Stimulated activated CD4-positive, alpha-beta T cell treated with anti-CD3 and anti-CD28 coated beads, Interleukin-2, amount 100 ng/mL, for 4 hours (primary cell): ENCODE data around the gene SLC45A2.
"Not testable (repeated sequence)": the region's sequence is repeated elsewhere in the genome, so short reads cannot be mapped to it uniquely, and the experiment has no call there.

Experiments
- DNase-seq: peaks from one replicate; pipeline ENCODE4 v3.0.0-alpha.2; 2020; ENCODE audit warnings: low read depth

SLC45A2 gene

DNA sequence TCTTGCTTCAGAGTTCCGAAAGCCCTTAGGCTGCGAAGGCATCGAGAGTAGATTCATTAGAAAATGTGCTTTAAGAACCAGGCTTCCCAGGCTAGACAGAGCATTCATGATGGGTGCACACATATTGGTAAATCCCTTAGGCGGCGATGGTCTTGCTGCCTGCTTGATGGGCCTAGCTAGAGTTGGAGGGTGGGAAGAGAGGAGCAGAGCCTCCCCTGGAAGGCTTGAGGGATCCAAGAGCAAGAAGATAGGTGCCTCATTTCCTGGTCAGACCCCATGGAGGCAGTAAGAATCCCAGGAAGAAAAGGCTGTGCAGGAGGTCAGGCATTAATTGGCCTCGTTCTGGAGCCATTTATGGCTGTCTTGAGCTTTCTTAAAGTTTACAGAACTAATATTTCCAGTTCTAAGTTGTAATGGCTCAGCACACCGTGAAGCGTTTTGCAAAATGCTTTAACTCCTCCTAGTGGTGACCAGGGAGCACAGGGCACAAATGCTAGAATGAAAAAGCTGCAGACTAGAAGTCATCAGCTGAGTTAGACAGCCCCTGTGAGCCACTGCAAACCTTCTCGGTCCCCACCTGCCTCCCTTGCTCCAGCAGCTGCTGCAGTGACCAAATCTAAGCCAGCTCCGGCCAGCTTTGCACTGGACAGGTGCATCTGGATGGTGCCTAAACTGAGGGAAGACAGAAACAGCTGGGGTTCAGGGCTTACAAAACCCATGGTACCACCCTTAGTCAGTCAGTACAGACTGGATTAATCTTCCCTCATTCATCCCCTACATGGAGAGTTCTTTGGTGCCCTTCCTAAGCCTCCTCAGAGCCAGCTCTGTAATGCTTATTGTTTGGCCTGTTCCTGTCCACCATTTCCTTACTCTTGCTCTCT lies 14.7 kb downstream of the SLC45A2 start:
- DNase-seq: no peak

- no peak for DNase-seq
Observed at GRCh38 chr5:33968211-33969005, 16.1 kb downstream of the SLC45A2 start.

GRCh38 chr5:33966805-33967204 lies 17.7 kb downstream of the SLC45A2 start:
- no peak for DNase-seq

DNA sequence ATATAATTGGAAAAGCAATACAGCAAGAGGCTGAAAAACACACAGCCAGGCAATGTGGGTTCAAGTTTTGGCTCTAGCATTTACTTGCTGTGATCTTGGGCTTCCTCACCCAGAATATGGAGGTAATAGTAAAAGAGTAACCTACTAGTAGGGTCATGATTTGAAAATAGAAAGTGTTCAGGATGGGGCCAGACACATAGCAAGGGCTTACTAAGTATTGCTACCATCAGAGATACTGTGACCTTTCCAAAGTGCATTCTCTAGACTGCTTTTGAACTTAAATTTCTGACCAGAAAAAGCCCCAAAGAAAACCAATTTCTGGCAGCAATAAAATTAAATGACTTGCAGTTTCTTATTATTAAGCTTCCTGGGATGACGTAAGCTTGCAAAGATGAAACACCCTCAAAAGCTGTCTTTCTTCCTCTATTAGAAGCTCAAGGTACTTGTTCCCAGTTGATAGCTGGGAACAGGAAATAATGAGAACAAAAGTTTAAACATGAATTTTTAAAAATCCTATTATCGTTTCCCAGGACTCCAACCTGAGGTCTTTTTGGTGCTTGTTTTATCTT lies 20.3 kb downstream of the SLC45A2 start:
- DNase-seq: no peak

GRCh38 chr5:33958176-33958575 lies 26.3 kb downstream of the SLC45A2 start:
- no peak for DNase-seq

DNA sequence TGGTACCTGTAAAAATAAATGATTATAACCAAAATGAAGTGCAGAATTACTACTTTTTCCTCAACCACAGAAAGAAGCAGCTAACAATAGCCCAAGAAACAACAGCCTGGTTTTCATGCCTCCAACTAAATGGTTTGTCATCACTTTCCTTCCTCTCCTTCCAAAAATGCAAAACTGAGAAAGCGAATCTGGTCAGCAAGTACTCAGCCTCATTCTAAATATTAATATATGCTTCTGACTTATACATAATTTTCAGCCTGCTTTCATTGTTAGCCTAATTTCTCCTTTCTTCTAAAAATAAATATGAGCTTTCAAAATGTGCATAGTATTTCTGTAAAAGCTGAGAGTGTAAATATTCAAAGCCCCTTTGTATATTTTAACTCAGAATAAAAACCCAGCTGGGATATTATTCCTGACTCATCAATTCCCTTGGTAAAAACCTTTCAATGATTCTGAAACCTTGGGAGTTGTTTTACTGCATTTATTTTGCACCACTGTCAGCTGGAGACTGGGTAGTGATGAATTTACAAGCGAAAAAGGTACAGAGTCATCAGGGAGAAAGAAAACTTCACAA lies 26.8 kb downstream of the SLC45A2 start:
- DNase-seq: no peak

DNA sequence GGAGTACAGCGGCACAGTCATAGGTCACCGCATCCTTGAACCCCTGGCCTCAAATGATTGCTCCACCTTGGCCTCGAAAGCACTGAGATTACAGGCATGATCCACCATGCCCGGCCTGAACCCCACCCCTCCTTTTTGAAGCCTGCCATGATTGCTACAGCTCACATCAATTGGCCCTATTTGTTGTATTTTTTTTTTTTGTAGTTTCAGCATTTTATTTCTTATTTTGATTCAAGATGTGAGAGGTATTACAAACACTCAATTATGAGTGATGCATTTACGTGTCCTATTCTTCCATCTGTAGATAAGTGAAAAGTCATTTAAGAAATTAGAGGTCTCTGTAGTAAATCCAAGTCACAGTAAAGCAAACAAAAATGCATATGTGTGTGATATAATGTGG lies 32.3 kb downstream of the SLC45A2 start:
- not testable (repeated sequence) for DNase-seq

DNA sequence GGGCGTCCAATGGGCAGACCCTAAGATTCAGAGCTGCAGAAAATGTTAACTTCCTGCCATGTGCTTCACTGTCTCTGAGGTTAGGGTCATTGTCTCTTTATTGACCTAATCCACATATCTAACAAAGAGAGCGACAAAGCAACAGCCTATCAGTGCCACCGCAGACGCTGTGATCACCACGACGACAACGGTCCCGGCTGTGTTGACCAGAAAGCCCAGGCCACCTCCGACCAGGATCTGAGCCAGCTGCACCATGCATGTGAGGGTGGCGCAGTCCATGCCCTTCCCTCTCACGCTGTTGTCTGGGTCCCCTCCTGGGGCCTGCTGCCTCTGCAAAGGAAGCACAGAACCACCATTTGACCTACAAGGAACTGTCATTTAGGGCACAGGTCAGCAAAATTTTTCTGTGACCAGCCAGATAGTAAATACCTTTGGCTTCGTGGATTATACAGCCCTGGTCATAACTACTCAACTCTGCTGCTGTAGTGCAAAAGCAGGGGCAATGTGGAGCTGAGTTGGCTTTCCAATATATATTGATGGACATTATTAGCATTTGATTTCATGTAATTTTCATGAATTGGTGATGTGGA lies 39.9 kb downstream of the SLC45A2 start:
- no peak for DNase-seq

- DNase-seq: no peak
Observed at GRCh38 chr5:33941090-33941489, 43.4 kb downstream of the SLC45A2 start.

GRCh38 chr5:33939556-33940262 lies 44.8 kb downstream of the SLC45A2 start:
- no peak for DNase-seq

DNA sequence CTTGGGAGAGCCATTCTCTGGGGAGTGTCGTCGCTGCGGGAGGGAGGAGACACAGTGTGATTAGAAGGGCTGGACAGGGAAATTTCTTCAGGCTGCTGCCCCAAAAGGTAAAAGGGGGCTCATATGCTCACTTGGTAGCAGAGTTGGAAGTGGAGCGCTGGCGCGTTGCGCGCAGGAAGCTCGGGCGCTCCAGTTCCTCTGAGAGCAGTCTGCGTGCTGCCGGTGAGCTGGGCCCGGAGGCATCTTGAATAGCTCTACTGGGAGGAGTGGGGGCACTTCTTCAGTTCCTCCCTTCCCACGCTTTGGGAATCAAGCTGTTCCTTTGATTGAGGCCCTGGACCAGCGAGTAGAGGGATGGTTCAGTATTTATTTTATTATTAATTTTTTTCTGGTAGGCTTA lies 45.6 kb downstream of the SLC45A2 start:
- no peak for DNase-seq

DNA sequence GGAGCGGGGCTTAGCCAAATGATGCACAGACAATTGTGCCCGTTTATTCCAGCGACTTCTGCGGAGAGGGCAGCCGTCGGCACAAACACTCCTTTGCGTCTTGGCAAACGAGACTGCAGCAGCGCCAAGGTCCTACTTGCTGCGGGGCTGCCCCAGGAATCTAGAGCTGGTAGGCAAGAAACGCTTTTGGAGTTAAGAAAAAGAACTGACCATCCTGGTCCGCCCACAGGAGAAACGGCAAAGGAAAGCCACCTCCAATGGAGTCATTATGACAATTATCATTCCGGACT lies 46.0 kb downstream of the SLC45A2 start:
- no peak for DNase-seq

- DNase-seq: no peak
Observed at GRCh38 chr5:33937707-33938506, 46.6 kb downstream of the SLC45A2 start.

- DNase-seq: no peak
Observed at GRCh38 chr5:33937017-33937706, 47.3 kb downstream of the SLC45A2 start.

GRCh38 chr5:33936381-33937016 lies 48.0 kb downstream of the SLC45A2 start, which contains the start of gene RXFP3:
Gene RXFP3 (plus strand): TSS chr5:33936386. CDS start chr5:33936741, 355 bp downstream.
- DNase-seq: no peak

DNA sequence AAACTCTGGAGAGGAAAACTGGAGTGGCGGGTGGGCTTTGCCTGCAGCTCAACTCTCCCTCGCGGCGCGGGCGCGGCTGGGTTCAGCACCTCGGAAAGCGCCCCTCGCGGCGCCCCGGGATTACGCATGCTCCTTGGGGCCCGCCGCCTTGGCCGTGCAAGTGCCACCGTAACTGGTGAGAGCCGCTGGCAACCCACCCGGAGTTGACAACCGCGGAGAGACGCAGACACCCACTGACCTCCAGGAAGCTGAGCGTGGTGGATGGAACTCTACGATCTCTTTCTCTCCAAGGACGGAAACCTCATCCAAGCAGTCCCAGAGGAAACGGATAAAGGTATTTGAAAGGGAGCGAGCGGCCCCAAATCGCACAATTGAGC lies 48.5 kb downstream of the SLC45A2 start:
- no peak for DNase-seq

GRCh38 chr5:33934176-33934575 lies 50.3 kb downstream of the SLC45A2 start:
- no peak for DNase-seq

DNA sequence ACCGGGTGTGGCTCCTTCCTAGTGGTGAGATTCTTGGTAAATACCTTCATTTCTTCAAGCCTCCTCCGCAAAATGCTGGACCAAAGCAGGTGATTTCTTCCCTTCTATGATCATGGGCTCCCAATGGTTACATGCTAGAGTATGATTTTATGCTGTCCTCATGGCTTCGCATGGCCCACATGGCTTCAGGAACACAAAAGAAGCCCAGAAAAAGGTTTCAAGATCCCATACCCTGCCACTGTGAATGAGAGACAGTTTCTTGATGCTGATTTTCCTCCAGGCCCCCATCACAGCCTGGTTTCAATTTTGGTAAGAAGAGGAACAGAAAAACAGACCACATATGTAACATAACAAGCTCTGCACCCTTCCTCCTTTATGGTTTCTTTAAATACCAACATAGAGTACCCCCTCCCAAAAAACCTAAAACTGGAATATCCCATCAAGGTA lies 50.7 kb downstream of the SLC45A2 start:
- no peak for DNase-seq

- DNase-seq: no peak
Observed at GRCh38 chr5:33931136-33931535, 53.4 kb downstream of the SLC45A2 start.
